Measurements from ENCODE around the gene CDH19.
"Not testable (repeated sequence)": the region's sequence is repeated elsewhere in the genome, so short reads cannot be mapped to it uniquely, and the experiment has no call there.

CDH19 gene

DNA sequence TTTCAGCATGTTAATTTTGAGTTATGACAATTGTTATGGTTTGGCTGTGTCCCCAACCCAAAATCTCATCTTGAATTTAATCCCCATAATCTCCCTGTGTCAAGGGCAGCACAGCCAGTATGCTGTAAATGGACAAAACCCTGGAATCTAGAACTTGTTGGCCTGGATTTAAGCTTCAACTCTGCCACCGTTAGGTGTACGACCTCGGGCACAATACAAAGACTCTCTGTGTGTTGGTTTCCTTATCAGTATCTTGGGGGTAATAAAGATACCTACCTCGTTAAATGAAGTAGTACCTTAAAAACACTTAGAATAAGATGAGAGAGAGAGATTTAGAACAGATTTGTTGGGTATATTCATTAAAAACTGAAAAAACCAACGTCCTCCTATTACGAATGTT is 106.5 kb downstream of the CDH19 start:
- no peak overlapping the region for H3K4me3 ChIP-seq (ENCODE audit: low read depth, low read length)
- TF ChIP-seq CTCF (IDR thresholded peaks at IDR 0.05; ENCODE audit: low read depth, low read length), result no peak

DNA sequence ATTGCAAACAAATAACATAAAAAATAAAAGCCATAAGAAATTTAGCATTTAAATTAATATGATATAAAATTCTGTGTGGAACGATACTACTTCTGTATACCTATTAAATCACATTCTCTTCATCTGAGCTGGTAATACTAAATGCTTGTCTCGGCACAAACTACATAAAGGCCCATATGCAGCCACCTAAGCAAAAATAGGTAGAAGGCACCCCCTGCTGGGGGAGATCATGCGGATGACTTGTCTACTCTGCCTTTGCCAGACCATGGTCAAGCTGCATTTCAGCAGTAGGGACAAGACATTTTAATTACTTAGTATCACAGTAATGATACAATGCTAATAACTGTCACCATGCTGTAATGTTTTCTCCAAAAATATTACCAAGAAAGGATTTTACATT is 108.0 kb downstream of the CDH19 start:
- no peak overlapping the region for H3K4me3 ChIP-seq (ENCODE audit: low read depth, low read length)
- no peak for TF ChIP-seq CTCF (IDR thresholded peaks at IDR 0.05; ENCODE audit: low read depth, low read length)

DNA sequence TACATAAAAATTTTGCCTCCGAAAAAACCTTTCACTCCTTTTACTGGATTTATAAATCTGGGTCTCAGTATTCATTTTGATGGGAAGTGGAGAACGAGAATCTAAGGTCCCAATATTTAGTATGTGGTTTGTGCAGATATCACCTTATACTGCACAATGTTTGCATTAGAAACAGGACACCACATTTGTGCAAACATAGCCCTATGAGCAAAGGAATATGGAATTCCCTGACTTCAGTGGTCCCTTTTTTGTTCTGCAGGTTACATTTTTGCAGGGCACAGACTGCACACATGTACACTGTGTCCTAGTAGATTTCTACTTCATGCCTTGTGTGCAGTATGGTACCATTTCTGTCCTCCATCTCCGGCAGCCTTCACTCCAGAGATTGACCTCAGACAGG is 130.0 kb downstream of the CDH19 start:
- H3K4me3 ChIP-seq (ENCODE audit: low read depth, low read length), result no peak overlapping the region

DNA sequence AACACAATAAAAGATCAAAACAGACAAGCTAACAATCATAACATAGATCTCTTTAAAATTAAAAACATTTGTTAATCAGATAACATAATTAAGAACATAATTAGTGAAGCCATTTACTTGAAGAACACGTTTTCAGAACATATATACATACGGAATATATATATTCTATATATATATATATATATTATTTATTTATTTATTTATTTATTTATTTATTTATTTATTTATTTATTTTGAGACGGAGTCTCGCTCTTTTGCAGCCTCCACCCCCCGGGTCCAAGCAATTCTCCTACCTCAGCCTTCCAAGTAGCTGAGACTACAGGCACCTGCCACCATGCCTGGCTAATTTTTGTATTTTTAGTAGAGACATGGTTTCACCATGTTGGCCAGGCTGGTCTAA is 137.7 kb downstream of the CDH19 start:
- not testable (repeated sequence) for H3K4me3 ChIP-seq (ENCODE audit: low read depth, low read length)

More for the DNA sequence above, 130.0 kb downstream of the CDH19 start:
- no peak for TF ChIP-seq CTCF (IDR thresholded peaks at IDR 0.05; ENCODE audit: low read depth, low read length)

- no peak for TF ChIP-seq CTCF (IDR thresholded peaks at IDR 0.05; ENCODE audit: low read depth, low read length)
- H3K4me3 ChIP-seq (ENCODE audit: low read depth, low read length), result no peak overlapping the region
These were observed 142.5 kb downstream of the CDH19 start for GRCh38 chr18:66461344-66461743.

GRCh38 chr18:66457245-66457644 is 146.6 kb downstream of the CDH19 start:
- TF ChIP-seq CTCF (IDR thresholded peaks at IDR 0.05; ENCODE audit: low read depth, low read length), result no peak
- H3K4me3 ChIP-seq (ENCODE audit: low read depth, low read length), result no peak overlapping the region
